Body of pancreas (tissue), 4 donors: ENCODE data around the gene ACER2.

Source experiments
- CTCF ChIP-seq, 7 experiments: fragments of 450-650 bp in 4 of 7; fragments of 200-600 bp in 3 of 7; sonication (generic) in 3 of 7; IDR thresholded peaks; one replicate each; pipeline ENCODE4 v1.5.1; 2016 to 2019; ENCODE audit warnings: antibody characterized with exemption in 7 of 7
- POLR2A ChIP-seq, 3 donors: fragments of 450-650 bp; IDR thresholded peaks; one replicate each; pipeline ENCODE4 v1.6.1; 2016; ENCODE audit warnings: antibody characterized with exemption in 3 of 3, mild to moderate bottlenecking in 2 of 3

- TF ChIP-seq CTCF (IDR thresholded peaks at IDR 0.05): no peak
- no peak for TF ChIP-seq POLR2A (IDR thresholded peaks at IDR 0.05)
Observed at GRCh38 chr9:19446361-19446861, 37.6 kb downstream of the ACER2 start.
